K562 (cell line): ENCODE data around the gene YKT6. TPM values are rescaled to one million over a fixed set of nuclear protein-coding genes. Genes with fewer than 3 reads are reported as not detected.

Experiments used
- ATAC-seq: fragments of 200-7000 bp; cut with Tn5 transposase; 3 replicates; pipeline ENCODE4 v1.9.1; 2020; ENCODE audit warnings: moderate library complexity
- BruUV-seq: library from RNA; stranded (reverse); fragments of 400-500 nt; replicated peaks from 2 replicates; lab custom pipeline; 2021; lab: Mats Ljungman, UMichigan
- CTCF ChIA-PET: fragments of 300-600 bp; formaldehyde crosslinking; extraction: SDS; loops from one replicate; lab custom pipeline; 2021; ENCODE audit warnings: low intra/inter-chr PET ratio; lab: Yijun Ruan, JAX
- POLR2A ChIA-PET: fragments of 300-600, 350-650 bp; sonication (Branson Sonifier 250); formaldehyde crosslinking; extraction: SDS; loops from one replicate; lab custom pipeline; 2021; ENCODE audit warnings: antibody characterized with exemption, inconsistent platforms; lab: Yijun Ruan, JAX
- DNase-seq, 4 experiments: peaks; one replicate each; pipeline versions ENCODE4 v3.0.0 to v3.0.0-alpha.2; 2011 to 2018; ENCODE audit warnings: low spot score in 3 of 4, mixed read lengths in 3 of 4; ENCODE audit errors: extremely low read depth in 1 of 4
- FAIRE-seq: peaks from 2 replicates; lab custom pipeline; 2011; peaks lifted over from hg19 to GRCh38; lab: Jason Lieb, UNC
- H2AFZ ChIP-seq: 2 replicates; pipeline ENCODE4 v1.6.0; 2011; ENCODE audit warnings: low read depth, low read length, control low read depth, inconsistent platforms
- H3K27ac ChIP-seq: fragments of 200-600 bp; 3 replicates; pipeline ENCODE4 v1.8.0; 2011; ENCODE audit warnings: low read depth, mild to moderate bottlenecking, control low read depth, inconsistent platforms, low read length, moderate library complexity, mixed read lengths; ENCODE audit errors: extremely low read depth
- H3K27me3 ChIP-seq, 2 experiments: fragments of 300-600 bp in 1 of 2; 2 replicates in 1 of 2; 3 replicates in 1 of 2; pipeline versions ENCODE4 v1.6.0 to v1.8.0; 2011; ENCODE audit warnings: inconsistent platforms in 2 of 2, low read length in 2 of 2, mild to moderate bottlenecking in 1 of 2, mixed read lengths in 1 of 2, moderate library complexity in 1 of 2; ENCODE audit not compliant: control insufficient read depth in 2 of 2, insufficient read depth in 2 of 2
- H3K36me3 ChIP-seq: fragments of 300-600 bp; 3 replicates; pipeline ENCODE4 v1.8.0; 2011; ENCODE audit warnings: mild to moderate bottlenecking, low read length, inconsistent platforms; ENCODE audit not compliant: control insufficient read depth, insufficient read depth
- H3K4me1 ChIP-seq, 2 experiments: fragments of 200-600 bp in 1 of 2; replicated peaks in 1 of 2; 2 replicates in 1 of 2; 3 replicates in 1 of 2; pipeline versions ENCODE4 v1.5.1 to v1.8.0; 2011; ENCODE audit warnings: inconsistent platforms in 2 of 2, low read length in 2 of 2, mild to moderate bottlenecking in 1 of 2, mixed read lengths in 1 of 2, moderate library complexity in 1 of 2; ENCODE audit not compliant: control insufficient read depth in 2 of 2, insufficient read depth in 2 of 2
- H3K4me2 ChIP-seq: 2 replicates; pipeline ENCODE4 v1.6.1; 2011; ENCODE audit warnings: low read length, control low read depth, inconsistent platforms, mixed read lengths; ENCODE audit not compliant: insufficient read depth
- H3K4me3 ChIP-seq: fragments of 200-600 bp; sonication (generic), shearing (Covaris generic); 2 replicates; pipeline ENCODE4 v1.5.1; 2016; ENCODE audit warnings: control low read depth, inconsistent platforms
- H3K79me2 ChIP-seq: fragments of 200-600 bp; 3 replicates; pipeline ENCODE4 v1.8.0; 2011; ENCODE audit warnings: low read length, inconsistent platforms; ENCODE audit not compliant: control insufficient read depth, insufficient read depth
- H3K9ac ChIP-seq, 2 experiments: 2 replicates each; pipeline versions ENCODE4 v1.6.0 to v1.6.1; 2011; ENCODE audit warnings: low read depth in 2 of 2, low read length in 2 of 2, control low read depth in 1 of 2, inconsistent platforms in 1 of 2, mild to moderate bottlenecking in 1 of 2, mixed read lengths in 1 of 2; ENCODE audit not compliant: insufficient read depth in 1 of 2
- H3K9me1 ChIP-seq: one replicate; pipeline ENCODE4 v1.6.0; 2011; ENCODE audit warnings: inconsistent platforms, mild to moderate bottlenecking, low read length, moderate library complexity; ENCODE audit not compliant: control insufficient read depth, insufficient read depth
- H3K9me3 ChIP-seq: replicated peaks from 2 replicates; pipeline ENCODE4 v1.5.1; 2011; ENCODE audit warnings: low read depth, low read length, inconsistent platforms; ENCODE audit not compliant: control insufficient read depth, insufficient read depth
- H4K20me1 ChIP-seq: replicated peaks from 2 replicates; pipeline ENCODE4 v1.6.1; 2011; ENCODE audit warnings: low read length, inconsistent platforms, mixed read lengths; ENCODE audit not compliant: control insufficient read depth, insufficient read depth
- CHAMP1 ChIP-seq: fragments of 450-650 bp; IDR thresholded peaks from 2 replicates; pipeline ENCODE4 v1.6.1; 2016; ENCODE audit warnings: mild to moderate bottlenecking
- GABPB1 ChIP-seq: sonication (generic); formaldehyde crosslinking; IDR thresholded peaks from 2 replicates; pipeline ENCODE4 v1.8.0; 2022; ENCODE audit warnings: mild to moderate bottlenecking, missing genetic modification reagents
- MAFK ChIP-seq: IDR thresholded peaks from 2 replicates; pipeline ENCODE4 v1.6.1; 2011; ENCODE audit warnings: low read length, improper control_type of control experiment
- POLR2AphosphoS2 ChIP-seq: IDR thresholded peaks from 2 replicates; pipeline ENCODE4 v1.6.1; 2012; ENCODE audit warnings: low read length, improper control_type of control experiment
- REST ChIP-seq, 2 experiments: fragments of 450-650 bp; formaldehyde crosslinking in 1 of 2; IDR thresholded peaks; 2 replicates each; pipeline versions ENCODE4 v1.4.0 to v1.6.1; 2014 to 2020; ENCODE audit warnings: mild to moderate bottlenecking in 2 of 2, borderline replicate concordance in 1 of 2, low read depth in 1 of 2
- SMC3 ChIP-seq: conservative IDR thresholded peaks from 2 replicates; pipeline ENCODE4 v1.6.1; 2011; ENCODE audit warnings: low read depth, low read length, improper control_type of control experiment; ENCODE audit not compliant: insufficient read depth
- SPI1 ChIP-seq: IDR thresholded peaks from 2 replicates; pipeline ENCODE4 v1.6.1; 2011; ENCODE audit warnings: low read depth, low read length, control low read depth, borderline replicate concordance
- SRSF9 ChIP-seq: fragments of 200-400 bp; formaldehyde crosslinking; IDR thresholded peaks from 2 replicates; pipeline ENCODE4 v1.6.1; 2017; ENCODE audit warnings: low read depth, low read length, borderline replicate concordance
- WGBS: fragments of 100-300 bp; shearing (Covaris generic); methylation state at CpG from one replicate; pipeline ENCODE4 v1.1.6; 2016; ENCODE audit warnings: low coverage, mixed read lengths; ENCODE audit not compliant: insufficient coverage; ENCODE audit errors: missing lambda C conversion rate; 5-methylcytosine and 5-hydroxymethylcytosine counted together
- in situ Hi-C: fragments of 300-500 bp; cut with MboI; formaldehyde crosslinking; loops from 4 replicates; pipeline ENCODE4 v1.15.0; 2018; ENCODE audit warnings: inconsistent platforms, mixed read lengths
- intact Hi-C: fragments of 100-400 bp; cut with micrococcal nuclease; formaldehyde crosslinking; loops from 2 replicates; pipeline ENCODE4 v1.14.2; 2022
- polyA plus RNA-seq, 8 experiments: library from polyadenylated mRNA; depleted of rRNA in 4 of 8; stranded (reverse) in 5 of 8; unstranded in 3 of 8; fragments of >200 nt; fragmentation: Nextera tagmentation in 2 of 8; fragmentation: Illumina TruSeq in 1 of 8; extraction: Ambion mirVana in 2 of 8; extraction: Trizol in 1 of 8; gene quantifications; 2 replicates each; pipeline versions ENCODE4 v1.2.1 to v1.2.3, GENCODE V29; 2011 to 2014; ENCODE audit warnings: inconsistent platforms in 1 of 8, missing spikeins in 1 of 8
- total RNA-seq, 7 experiments: library from RNA; depleted of rRNA in 6 of 7; stranded (reverse); fragments of >200 nt in 6 of 7; fragmentation: Illumina TruSeq in 2 of 7; extraction: Trizol in 2 of 7; gene quantifications; 2 replicates each; pipeline versions ENCODE4 v1.2.1 to v1.2.3, GENCODE V29; 2011 to 2021; ENCODE audit warnings: low replicate concordance in 1 of 7

Gene YKT6
- total and polyA plus RNA-seq, 9 of the 15 experiments (the other 6 are each of a cell fraction or from before 2014, with no cell fraction given): 1.6 to 90.6 (median 75.1) TPM

GRCh38 chr7:44244282-44244681 is 43.5 kb downstream of the YKT6 start:
- in situ Hi-C loops: loop anchor here (10.0 kb wide), 1 partner anchor 231 kb away; no protein-coding TSS in a partner anchor
- peak; percentile 59 to 73 (median 68) for DNase-seq
- Histone ChIP-seq H3K4me3 (no peak overlapping the region), H3K4me1 (peaks cover 0 to 33% of the 10 kb centered on the region in 2 experiments; a peak in 3 of 5 replicates), H3K9me3 (no peaks in the 10 kb centered on the region), H3K36me3 (no peaks in the 10 kb centered on the region), H2AFZ (no peak overlapping the region), H3K27ac (no peak overlapping the region), H4K20me1 (peaks cover 8% of the 10 kb centered on the region), H3K79me2 (no peaks in the 10 kb centered on the region), H3K9ac (peak overlapping the region in 1 of 2 experiments; percentile 35; a peak in 1 of 4 replicates), H3K9me1 (no peaks in the 10 kb centered on the region), H3K27me3 (peaks cover 7 to 41% of the 10 kb centered on the region in 2 experiments; a peak in 4 of 5 replicates), H3K4me2 (no peak overlapping the region)
- peak; percentile 58 for ATAC-seq
- intact Hi-C loops: loop anchor here (5.0 kb wide), 2 partner anchors 128 to 323 kb away; no protein-coding TSS in a partner anchor
- CTCF ChIA-PET: interaction anchor here (0.6 kb wide), 1 partner anchor 319 kb away, joined by 4 read pairs; no protein-coding TSS in a partner anchor
- FAIRE-seq: no peak
- no TSS peak for BruUV-seq
- WGBS: under 1% methylated on average over 8 of the region's 8 CpGs
- POLR2A ChIA-PET: interaction anchor here (0.8 kb wide), 1 partner anchor 9 kb away, joined by 3 read pairs; no protein-coding TSS in a partner anchor
- no peak for TF ChIP-seq POLR2AphosphoS2
- peak; percentile 31; the same call in 1 of the 2 replicates for TF ChIP-seq SMC3
- TF ChIP-seq SPI1: no peak
- no peak for TF ChIP-seq GABPB1 (CRISPR knock-in tag)
- TF ChIP-seq REST (IDR thresholded peaks at IDR 0.05; ENCODE audit: borderline replicate concordance): peak; percentile 41; the same call in 1 of the 2 replicates
- TF ChIP-seq REST (CRISPR knock-in tag; IDR thresholded peaks at IDR 0.05; ENCODE audit: low read depth): no peak
- no peak for TF ChIP-seq SRSF9
- TF ChIP-seq CHAMP1: no peak
- no peak for TF ChIP-seq MAFK
